HS-27A (cell line): Measurements from ENCODE around the gene NRP2.

Source experiments
- DNase-seq: peaks from one replicate; pipeline ENCODE4 v3.0.0-alpha.2; 2012; ENCODE audit warnings: low read depth, missing footprints

NRP2 gene, protein sequence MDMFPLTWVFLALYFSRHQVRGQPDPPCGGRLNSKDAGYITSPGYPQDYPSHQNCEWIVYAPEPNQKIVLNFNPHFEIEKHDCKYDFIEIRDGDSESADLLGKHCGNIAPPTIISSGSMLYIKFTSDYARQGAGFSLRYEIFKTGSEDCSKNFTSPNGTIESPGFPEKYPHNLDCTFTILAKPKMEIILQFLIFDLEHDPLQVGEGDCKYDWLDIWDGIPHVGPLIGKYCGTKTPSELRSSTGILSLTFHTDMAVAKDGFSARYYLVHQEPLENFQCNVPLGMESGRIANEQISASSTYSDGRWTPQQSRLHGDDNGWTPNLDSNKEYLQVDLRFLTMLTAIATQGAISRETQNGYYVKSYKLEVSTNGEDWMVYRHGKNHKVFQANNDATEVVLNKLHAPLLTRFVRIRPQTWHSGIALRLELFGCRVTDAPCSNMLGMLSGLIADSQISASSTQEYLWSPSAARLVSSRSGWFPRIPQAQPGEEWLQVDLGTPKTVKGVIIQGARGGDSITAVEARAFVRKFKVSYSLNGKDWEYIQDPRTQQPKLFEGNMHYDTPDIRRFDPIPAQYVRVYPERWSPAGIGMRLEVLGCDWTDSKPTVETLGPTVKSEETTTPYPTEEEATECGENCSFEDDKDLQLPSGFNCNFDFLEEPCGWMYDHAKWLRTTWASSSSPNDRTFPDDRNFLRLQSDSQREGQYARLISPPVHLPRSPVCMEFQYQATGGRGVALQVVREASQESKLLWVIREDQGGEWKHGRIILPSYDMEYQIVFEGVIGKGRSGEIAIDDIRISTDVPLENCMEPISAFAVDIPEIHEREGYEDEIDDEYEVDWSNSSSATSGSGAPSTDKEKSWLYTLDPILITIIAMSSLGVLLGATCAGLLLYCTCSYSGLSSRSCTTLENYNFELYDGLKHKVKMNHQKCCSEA

DNA sequence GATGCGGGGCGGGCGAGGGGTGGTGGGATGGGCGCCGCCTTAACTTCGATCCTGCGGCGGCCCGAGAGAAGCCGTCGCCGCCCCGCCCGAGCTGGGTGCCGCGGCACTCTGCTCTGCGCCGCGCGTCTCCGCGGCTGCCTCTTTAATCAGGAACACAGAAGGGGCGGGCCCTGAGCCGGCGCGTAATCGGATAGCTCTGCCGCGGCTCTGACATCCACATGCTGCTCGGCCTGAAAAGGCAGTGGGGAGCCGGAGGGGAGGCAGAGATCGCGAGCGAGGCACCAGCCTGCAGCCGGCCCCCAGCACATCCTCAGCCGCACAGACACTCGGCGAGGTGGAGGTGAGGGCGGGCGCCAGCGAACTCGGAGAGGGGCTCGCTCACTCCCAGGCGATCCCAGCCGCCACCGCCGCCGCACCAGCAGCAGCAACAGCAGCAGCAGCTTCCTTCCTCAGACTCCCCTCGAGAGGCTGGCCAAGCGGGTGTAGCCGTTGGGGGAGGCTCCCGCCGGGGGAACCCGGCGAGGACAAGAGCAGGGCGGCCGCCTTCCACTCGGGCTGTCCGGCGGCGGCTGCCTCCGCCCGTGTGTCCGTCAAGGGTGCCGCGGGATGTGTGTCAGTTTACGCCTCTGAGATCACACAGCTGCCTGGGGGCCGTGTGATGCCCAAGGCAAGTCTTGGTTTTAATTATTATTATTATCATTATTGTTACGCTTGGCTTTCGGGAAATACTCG is at the start of gene NRP2:
NRP2 (plus strand) TSS at position 263 of the 732 bp plus-strand sequence. CDS start 790 bp downstream, outside the sequence.
- no peak for DNase-seq

DNA sequence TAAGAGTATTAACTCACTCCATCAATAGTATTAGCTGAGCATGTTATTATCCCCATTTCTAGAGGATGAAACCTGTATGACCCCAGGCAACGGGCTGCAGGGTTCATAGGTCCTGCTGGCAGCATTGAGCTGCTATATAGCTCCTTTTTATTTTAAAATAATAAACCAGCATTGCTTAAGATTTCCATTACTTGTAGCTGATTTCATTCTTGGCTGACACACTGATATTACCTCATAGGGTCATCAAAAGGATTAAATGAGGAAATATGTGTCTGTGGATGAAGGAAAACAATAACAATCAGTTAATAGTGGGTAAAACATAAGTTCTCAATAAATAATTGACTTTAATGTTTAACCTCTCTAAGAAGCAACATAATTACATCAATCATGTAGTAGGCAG is 48.3 kb upstream of the NRP2 start:
- no peak for DNase-seq

DNA sequence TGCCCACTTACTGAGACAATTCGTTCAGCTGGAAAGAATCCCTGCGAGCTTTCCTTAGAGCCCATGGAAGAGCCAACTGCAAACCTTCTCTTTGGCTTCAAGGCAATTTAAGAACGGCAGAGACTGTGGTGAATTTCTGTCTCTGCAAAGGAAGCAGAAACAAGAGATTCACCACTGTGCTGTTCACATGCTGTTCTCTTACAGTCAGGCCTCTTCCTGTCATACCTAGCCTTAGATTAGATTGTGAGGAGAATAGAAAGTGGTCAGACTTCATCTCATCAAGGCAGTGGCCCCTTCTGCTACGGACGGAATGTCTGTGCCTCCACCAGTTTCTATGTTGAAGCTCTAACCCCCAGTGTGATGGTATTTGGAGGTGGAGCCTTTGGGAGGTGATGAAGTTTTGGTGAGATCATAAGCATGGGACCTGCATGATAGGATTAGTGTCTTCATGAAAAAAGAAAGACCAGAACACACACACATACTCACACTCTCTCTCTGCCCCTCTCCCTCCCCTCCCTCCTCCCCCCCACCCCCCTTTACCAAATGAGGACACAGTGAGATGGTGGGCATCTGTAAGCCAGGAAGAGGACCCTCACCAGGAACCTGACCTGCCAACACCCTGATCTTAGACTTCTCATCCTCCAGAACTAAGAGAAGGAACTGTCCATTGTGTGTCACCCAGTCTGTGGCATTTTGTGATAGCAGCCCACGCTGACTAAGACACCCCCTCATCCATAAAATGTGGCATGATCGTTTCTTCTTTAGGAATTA is 45.6 kb upstream of the NRP2 start:
- no peak for DNase-seq

DNA sequence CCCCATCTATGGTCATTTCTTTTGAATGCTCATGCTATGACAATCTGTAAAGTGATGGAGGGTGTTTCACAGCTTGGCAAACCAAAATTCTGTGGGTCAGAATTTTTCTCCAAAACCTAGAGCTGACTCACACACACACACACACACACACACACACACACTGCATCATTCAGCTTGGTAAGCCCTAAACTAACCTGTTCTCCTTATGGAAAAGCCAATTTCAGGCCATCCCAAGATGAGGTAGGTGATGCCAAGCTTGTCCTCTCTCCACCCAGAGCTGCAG is 45.0 kb upstream of the NRP2 start:
- no peak for DNase-seq

DNA sequence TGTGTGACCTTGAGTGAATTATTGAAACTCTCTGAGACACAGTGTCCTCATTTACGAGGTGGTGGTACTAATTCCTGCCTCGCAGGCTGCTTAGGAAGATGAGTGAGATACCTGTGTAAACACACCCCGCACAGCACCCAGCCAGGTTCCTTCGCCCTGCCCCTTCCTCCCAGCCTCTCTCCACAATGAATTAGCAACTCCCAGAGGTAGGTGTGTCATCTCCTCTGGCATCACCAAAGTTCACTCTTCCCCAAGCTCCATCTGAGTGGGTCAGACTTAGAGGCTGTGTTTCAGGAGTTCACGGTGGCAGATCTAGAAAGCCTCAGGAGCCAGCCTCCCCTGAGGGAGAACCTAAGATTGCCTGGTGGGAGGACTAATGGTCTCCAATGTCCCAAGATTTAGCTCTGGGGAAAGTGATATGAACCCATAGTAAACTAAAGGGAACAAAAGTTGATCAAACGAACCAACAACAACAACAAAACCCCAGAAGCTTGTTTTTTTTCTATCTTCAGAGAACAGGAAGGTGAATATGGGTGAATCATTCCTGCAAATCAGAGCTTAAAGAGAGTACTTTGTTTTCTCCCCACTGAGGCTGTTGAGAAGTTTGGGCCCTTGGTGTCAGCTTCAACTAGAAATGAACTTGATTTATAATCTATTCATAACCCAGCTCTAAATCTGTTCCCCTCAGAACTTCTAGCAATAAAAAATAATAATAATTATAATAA is 44.4 kb upstream of the NRP2 start:
- no peak for DNase-seq

DNA sequence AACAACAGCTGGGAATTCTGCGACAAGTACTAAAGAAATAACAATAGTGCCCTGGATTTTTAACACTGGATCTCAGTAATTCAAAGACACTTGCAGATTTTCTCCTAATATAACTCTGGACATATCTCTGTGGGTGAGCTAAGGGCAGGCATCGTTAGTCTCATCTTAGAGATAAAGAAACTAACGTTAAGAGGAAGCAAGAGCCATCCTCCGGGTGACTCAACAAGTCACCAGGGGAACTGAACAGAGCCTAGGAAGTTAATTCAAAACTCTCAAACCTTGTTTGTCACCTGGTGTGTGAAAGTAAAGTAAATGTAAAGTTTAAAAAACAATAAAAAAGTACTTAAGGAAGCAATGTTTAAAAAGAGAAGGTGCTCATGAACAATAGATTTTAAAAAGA is 41.6 kb upstream of the NRP2 start:
- DNase-seq: no peak

GRCh38 chr2:205642599-205643356 is 39.5 kb upstream of the NRP2 start:
- DNase-seq: no peak

GRCh38 chr2:205643391-205643885 is 38.9 kb upstream of the NRP2 start:
- no peak for DNase-seq

DNA sequence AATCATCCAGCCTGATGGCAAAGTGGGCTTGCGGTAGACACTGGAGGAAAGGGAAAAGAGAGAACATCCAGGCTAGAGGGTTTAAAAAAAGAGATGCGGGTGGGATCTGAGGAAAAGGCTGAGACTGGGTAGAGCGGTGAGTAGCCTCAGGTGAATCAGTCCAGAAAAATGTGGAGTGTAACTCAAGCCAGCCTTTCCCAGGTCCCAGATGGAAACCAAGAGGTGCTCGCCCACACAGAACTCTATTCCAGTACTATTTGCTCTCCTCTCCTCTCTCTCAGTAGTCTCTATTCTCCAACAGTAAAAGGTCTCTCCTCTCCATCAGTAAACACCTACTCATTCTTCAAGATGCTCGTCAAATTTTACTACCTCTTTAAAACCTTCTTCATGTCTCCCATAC is 38.3 kb upstream of the NRP2 start:
- DNase-seq: no peak

DNA sequence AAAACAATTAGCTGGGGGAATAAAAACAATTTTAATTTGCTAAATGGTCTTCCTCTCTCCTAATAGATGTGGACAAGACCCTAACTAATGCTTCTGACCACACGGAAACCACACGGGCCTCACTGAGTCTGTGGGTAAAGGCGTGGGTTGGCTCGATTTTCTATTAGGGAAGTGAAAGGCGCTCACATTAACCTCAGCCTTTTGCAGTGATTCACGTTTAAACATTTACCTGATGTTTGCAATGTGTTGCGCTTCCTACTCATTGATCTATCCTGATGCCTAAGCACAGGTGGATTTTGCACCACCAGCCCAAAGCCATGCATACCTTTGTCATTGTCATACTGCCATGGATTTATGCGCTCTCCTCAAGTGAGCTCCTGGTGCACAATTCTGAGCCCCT is 35.6 kb upstream of the NRP2 start:
- no peak for DNase-seq

- DNase-seq: no peak
Observed at GRCh38 chr2:205650450-205650849, 31.9 kb upstream of the NRP2 start.

- DNase-seq: no peak
Observed at GRCh38 chr2:205650931-205651330, 31.4 kb upstream of the NRP2 start.

DNA sequence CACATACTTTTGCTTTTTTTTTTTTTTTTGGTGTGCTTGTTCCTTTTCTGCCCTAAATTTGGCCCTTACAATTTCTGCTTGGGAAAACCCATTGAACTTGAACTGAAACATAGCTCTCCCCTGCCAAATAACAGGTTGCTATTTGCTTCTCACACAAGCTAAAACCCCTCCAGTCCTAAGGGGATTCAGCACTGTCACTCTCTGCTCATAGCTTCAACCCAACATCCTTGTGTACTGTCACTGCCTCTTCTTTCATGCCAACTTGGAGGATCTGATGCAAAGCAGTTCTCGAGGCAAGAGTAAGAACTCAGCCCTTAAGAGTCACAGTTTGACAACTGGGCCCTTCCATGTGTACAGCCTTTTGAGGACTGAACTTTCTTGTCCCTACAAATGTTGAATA is 30.6 kb upstream of the NRP2 start:
- no peak for DNase-seq

GRCh38 chr2:205654878-205655605 is 27.3 kb upstream of the NRP2 start:
- DNase-seq: no peak

DNA sequence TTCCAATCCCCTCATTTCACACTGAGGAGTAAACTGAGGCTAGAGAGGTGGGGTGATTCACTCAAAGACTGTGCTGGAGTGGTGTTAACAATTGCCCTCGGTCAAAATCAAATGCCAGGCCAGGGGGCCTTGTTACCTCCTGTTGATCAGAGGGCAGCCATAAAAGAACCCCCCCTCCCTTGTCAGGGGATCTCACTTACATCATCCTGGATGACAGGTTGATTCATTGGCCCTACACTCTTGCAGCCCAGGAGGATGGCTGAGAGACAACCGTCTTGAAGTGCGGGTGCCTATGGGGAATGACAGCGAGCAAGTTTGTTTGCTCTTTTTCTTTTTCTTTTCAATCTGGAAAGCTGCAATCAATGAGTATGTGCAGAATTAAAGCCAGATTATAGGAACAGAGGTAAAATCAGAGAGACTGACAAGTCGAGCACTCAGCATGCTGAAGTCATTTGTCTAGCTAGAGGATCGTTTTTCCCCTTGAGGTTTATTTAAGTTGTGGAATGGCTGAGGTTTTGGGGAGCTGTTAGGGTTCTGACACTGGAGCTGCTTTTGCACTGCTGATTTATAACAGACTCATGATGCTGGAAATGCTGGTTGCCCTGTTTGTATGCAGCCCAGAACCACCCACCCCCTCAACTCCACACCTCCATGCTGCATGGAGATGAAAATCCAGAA is 26.4 kb upstream of the NRP2 start:
- no peak for DNase-seq

- no peak for DNase-seq
Observed at GRCh38 chr2:205656461-205656860, 25.8 kb upstream of the NRP2 start.

- DNase-seq: no peak
Observed at GRCh38 chr2:205656941-205657340, 25.4 kb upstream of the NRP2 start.

GRCh38 chr2:205657579-205657978 is 24.7 kb upstream of the NRP2 start:
- DNase-seq: no peak

DNA sequence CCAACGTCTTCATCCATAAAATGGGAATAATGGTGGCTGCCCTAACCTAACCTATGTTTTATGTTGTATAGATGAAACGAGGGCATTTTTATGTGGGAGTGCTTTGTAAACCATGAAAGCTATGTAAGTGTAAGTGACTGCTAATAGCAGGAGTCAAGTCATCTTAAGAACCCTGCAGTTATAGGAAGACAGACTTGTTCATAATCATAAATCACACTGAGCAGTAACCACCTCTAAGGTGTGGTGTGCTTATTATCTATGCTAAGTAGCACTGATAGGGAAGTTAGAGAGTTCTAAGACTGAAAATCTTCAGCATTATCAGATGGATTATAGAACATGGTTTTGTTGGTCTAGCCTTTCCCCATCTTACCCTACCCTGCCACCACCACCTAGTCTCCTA is 24.2 kb upstream of the NRP2 start:
- DNase-seq: no peak
